ENCODE data around the gene GNG11. TPM values are rescaled to one million over a fixed set of nuclear protein-coding genes. Genes with fewer than 3 reads are reported as not detected.

Gene GNG11
- total and polyA plus RNA-seq, 2 experiments from 2014 or later = 1.6 to 6.3 TPM

DNA sequence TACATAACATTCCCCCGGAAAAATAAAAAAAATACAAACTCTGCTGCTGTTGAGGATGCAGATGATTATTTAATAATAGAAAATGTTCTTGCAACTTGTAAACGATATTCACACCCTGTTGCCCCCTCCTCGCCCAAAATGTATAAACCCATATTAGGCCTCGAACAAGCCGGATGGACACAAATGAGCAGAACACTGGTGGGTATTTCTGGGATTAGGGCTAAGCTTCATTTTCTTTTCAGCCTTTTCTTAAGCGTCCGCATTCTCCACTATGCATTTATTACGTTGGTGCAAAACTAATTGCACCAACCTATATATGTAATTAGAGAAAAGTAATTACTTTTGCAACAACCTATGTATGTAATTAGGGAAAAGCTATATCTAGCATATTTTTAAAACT lies 349 bp upstream of the GNG11 start (continued):
- TF ChIP-seq, protein P1, sequence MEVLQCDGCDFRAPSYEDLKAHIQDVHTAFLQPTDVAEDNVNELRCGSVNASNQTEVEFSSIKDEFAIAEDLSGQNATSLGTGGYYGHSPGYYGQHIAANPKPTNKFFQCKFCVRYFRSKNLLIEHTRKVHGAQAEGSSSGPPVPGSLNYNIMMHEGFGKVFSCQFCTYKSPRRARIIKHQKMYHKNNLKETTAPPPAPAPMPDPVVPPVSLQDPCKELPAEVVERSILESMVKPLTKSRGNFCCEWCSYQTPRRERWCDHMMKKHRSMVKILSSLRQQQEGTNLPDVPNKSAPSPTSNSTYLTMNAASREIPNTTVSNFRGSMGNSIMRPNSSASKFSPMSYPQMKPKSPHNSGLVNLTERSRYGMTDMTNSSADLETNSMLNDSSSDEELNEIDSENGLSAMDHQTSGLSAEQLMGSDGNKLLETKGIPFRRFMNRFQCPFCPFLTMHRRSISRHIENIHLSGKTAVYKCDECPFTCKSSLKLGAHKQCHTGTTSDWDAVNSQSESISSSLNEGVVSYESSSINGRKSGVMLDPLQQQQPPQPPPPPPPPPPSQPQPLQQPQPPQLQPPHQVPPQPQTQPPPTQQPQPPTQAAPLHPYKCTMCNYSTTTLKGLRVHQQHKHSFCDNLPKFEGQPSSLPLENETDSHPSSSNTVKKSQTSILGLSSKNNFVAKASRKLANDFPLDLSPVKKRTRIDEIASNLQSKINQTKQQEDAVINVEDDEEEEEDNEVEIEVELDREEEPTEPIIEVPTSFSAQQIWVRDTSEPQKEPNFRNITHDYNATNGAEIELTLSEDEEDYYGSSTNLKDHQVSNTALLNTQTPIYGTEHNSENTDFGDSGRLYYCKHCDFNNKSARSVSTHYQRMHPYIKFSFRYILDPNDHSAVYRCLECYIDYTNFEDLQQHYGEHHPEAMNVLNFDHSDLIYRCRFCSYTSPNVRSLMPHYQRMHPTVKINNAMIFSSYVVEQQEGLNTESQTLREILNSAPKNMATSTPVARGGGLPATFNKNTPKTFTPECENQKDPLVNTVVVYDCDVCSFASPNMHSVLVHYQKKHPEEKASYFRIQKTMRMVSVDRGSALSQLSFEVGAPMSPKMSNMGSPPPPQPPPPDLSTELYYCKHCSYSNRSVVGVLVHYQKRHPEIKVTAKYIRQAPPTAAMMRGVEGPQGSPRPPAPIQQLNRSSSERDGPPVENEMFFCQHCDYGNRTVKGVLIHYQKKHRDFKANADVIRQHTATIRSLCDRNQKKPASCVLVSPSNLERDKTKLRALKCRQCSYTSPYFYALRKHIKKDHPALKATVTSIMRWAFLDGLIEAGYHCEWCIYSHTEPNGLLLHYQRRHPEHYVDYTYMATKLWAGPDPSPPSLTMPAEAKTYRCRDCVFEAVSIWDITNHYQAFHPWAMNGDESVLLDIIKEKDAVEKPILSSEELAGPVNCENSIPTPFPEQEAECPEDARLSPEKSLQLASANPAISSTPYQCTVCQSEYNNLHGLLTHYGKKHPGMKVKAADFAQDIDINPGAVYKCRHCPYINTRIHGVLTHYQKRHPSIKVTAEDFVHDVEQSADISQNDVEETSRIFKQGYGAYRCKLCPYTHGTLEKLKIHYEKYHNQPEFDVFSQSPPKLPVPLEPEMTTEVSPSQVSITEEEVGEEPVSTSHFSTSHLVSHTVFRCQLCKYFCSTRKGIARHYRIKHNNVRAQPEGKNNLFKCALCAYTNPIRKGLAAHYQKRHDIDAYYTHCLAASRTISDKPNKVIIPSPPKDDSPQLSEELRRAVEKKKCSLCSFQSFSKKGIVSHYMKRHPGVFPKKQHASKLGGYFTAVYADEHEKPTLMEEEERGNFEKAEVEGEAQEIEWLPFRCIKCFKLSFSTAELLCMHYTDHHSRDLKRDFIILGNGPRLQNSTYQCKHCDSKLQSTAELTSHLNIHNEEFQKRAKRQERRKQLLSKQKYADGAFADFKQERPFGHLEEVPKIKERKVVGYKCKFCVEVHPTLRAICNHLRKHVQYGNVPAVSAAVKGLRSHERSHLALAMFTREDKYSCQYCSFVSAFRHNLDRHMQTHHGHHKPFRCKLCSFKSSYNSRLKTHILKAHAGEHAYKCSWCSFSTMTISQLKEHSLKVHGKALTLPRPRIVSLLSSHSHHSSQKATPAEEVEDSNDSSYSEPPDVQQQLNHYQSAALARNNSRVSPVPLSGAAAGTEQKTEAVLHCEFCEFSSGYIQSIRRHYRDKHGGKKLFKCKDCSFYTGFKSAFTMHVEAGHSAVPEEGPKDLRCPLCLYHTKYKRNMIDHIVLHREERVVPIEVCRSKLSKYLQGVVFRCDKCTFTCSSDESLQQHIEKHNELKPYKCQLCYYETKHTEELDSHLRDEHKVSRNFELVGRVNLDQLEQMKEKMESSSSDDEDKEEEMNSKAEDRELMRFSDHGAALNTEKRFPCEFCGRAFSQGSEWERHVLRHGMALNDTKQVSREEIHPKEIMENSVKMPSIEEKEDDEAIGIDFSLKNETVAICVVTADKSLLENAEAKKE (CRISPR knock-in tag; IDR thresholded peaks at IDR 0.05) = no peak
- TF ChIP-seq ZNF114 (CRISPR knock-in tag; IDR thresholded peaks at IDR 0.05) = no peak
- TF ChIP-seq, protein P2, sequence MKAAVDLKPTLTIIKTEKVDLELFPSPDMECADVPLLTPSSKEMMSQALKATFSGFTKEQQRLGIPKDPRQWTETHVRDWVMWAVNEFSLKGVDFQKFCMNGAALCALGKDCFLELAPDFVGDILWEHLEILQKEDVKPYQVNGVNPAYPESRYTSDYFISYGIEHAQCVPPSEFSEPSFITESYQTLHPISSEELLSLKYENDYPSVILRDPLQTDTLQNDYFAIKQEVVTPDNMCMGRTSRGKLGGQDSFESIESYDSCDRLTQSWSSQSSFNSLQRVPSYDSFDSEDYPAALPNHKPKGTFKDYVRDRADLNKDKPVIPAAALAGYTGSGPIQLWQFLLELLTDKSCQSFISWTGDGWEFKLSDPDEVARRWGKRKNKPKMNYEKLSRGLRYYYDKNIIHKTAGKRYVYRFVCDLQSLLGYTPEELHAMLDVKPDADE (IDR thresholded peaks at IDR 0.05) = no peak
- no peak for TF ChIP-seq EZH2 (IDR thresholded peaks at IDR 0.05; ENCODE audit: low read depth, unreplicated experiment)
- TF ChIP-seq ZNF331 (CRISPR knock-in tag; IDR thresholded peaks at IDR 0.05; ENCODE audit: low read depth) = no peak
- TF ChIP-seq NANOG (IDR thresholded peaks at IDR 0.05; ENCODE audit: borderline replicate concordance) = no peak

DNA sequence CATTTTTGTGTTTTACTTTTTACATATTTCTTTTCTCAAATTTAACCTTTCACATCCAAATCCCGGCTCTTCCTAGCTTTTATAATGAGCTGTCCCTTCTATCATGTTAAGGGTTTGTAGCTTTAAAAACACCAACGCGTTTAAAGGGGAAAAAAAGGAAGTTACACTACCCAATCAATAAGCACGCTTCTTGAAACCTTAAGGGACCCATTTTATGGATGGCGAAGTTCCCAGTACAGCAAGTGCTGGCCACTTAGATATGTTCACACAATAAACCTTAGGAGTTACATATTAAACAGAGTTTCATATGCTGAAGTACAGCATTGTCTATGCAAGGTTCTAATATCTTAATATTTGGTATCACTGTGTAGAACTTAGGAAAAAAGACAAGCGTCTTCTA lies 1.8 kb downstream of the GNG11 start:
- Histone ChIP-seq H3K79me2 (replicated peaks; ENCODE audit: insufficient read depth) (no peaks in the 10 kb centered on the region), H4K20me1 (replicated peaks; ENCODE audit: insufficient read depth) (no peaks in the 10 kb centered on the region), H3F3A (replicated peaks; ENCODE audit: low read depth) (no peaks in the 10 kb centered on the region), H3K4me2 (no peak overlapping the region), H3K36me3 (ENCODE audit: insufficient read depth) (no peaks in the 10 kb centered on the region), H3K4me3 (no peak overlapping the region), H3K27me3 (ENCODE audit: insufficient read depth) (peaks cover 6% of the 10 kb centered on the region; the same call in 1 of the 2 replicates), H3K27ac (ENCODE audit: low read depth) (no peak overlapping the region), H2AFZ (no peak overlapping the region), H3K4me1 (ENCODE audit: insufficient read depth) (peaks cover 21% of the 10 kb centered on the region), H3K9me2 (ENCODE audit: insufficient read depth) (no peaks in the 10 kb centered on the region)
- no peak for ATAC-seq
- H3K9me3 Mint-ChIP-seq = no peaks in the 10 kb centered on the region
- no peaks in the 10 kb centered on the region for H3K27me3 Mint-ChIP-seq (ENCODE audit: insufficient read depth, low read depth, poor library complexity)
- peaks cover 14% of the 10 kb centered on the region; the same call in 2 of the 3 replicates for H3K4me1 Mint-ChIP-seq
- H3K27ac Mint-ChIP-seq = no peak overlapping the region
- no peak overlapping the region for H3K4me3 Mint-ChIP-seq
- no peaks in the 10 kb centered on the region for H3K36me3 Mint-ChIP-seq (ENCODE audit: low read depth)
- no peak for DNase-seq (ENCODE audit: low spot score)
- TF ChIP-seq CREB1 (CRISPR knock-in tag; IDR thresholded peaks at IDR 0.05; ENCODE audit: low read depth) = no peak
- no peak for TF ChIP-seq EZH2phosphoT487 (IDR thresholded peaks at IDR 0.05; ENCODE audit: unreplicated experiment)
- TF ChIP-seq ZNF331 (CRISPR knock-in tag; IDR thresholded peaks at IDR 0.05; ENCODE audit: low read depth) = no peak
- TF ChIP-seq JUNB (IDR thresholded peaks at IDR 0.05; ENCODE audit: unreplicated experiment) = no peak
- TF ChIP-seq POLR2AphosphoS5 (IDR thresholded peaks at IDR 0.05; ENCODE audit: low read depth) = no peak
- no peak for TF ChIP-seq STAT1 (IDR thresholded peaks at IDR 0.05; ENCODE audit: unreplicated experiment)
- no peak for TF ChIP-seq EZH2 (IDR thresholded peaks at IDR 0.05; ENCODE audit: low read depth, unreplicated experiment)
- TF ChIP-seq, protein P2 (IDR thresholded peaks at IDR 0.05) = no peak
- TF ChIP-seq NANOG (IDR thresholded peaks at IDR 0.05; ENCODE audit: borderline replicate concordance) = no peak
- TF ChIP-seq, protein P3, sequence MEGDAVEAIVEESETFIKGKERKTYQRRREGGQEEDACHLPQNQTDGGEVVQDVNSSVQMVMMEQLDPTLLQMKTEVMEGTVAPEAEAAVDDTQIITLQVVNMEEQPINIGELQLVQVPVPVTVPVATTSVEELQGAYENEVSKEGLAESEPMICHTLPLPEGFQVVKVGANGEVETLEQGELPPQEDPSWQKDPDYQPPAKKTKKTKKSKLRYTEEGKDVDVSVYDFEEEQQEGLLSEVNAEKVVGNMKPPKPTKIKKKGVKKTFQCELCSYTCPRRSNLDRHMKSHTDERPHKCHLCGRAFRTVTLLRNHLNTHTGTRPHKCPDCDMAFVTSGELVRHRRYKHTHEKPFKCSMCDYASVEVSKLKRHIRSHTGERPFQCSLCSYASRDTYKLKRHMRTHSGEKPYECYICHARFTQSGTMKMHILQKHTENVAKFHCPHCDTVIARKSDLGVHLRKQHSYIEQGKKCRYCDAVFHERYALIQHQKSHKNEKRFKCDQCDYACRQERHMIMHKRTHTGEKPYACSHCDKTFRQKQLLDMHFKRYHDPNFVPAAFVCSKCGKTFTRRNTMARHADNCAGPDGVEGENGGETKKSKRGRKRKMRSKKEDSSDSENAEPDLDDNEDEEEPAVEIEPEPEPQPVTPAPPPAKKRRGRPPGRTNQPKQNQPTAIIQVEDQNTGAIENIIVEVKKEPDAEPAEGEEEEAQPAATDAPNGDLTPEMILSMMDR (conservative IDR thresholded peaks at IDR 0.05; ENCODE audit: low read depth in 2 of 2) = no peak

Data from GM23338 (cell line).